ENCODE measurements around the gene ITCH. TPM values are rescaled to one million over a fixed set of nuclear protein-coding genes. Genes with fewer than 3 reads are reported as not detected.
A peak's percentile ranks its signal among the peaks of the same experiment; 100 is the strongest.

The ITCH gene
- total and polyA plus RNA-seq, 2 of the 8 experiments (the other 6 are each of a cell fraction or from before 2014, with no cell fraction given) = 3.9 to 45.2 TPM

- Histone ChIP-seq H3K4me3 (ENCODE audit: extremely low read depth in 1 of 4, insufficient read depth in 2 of 4, low read depth in 3 of 4, low read length in 4 of 4) (no peak overlapping the region), H4K20me1 (replicated peaks in 1 of 2; ENCODE audit: control insufficient read depth in 1 of 2, insufficient read depth in 2 of 2, low read length in 2 of 2) (no peaks in the 10 kb centered on the region), H3K79me2 (ENCODE audit: control insufficient read depth in 1 of 2, insufficient read depth in 2 of 2, low read length in 2 of 2) (no peaks in the 10 kb centered on the region), H4K91ac (replicated peaks; ENCODE audit: insufficient read length, low read length) (no peak overlapping the region), H3K18ac (ENCODE audit: extremely low read depth, low read length) (no peak overlapping the region), H3K23ac (ENCODE audit: insufficient read length) (no peak overlapping the region), H3K36me3 (ENCODE audit: control insufficient read depth in 2 of 4, insufficient read depth in 4 of 4, low read length in 3 of 4) (no peaks in the 10 kb centered on the region), H2BK20ac (ENCODE audit: low read length) (no peak overlapping the region), H2BK5ac (ENCODE audit: low read depth, low read length) (no peak overlapping the region), H3K4ac (replicated peaks; ENCODE audit: insufficient read length, low read depth, low read length) (no peak overlapping the region), H2AK5ac (ENCODE audit: low read depth, low read length) (no peak overlapping the region), H3K4me1 (replicated peaks in 1 of 4; ENCODE audit: control insufficient read depth in 3 of 4, insufficient read depth in 4 of 4, low read length in 3 of 4) (peaks cover 0 to 17% (median 2%) of the 10 kb centered on the region in 4 experiments; a peak in 5 of 7 replicates), H2BK120ac (replicated peaks; ENCODE audit: low read depth, low read length) (no peak overlapping the region), H3K4me2 (ENCODE audit: insufficient read depth in 1 of 2, low read depth in 2 of 2, low read length in 2 of 2) (no peak overlapping the region), H3K79me1 (ENCODE audit: low read depth, low read length) (no peaks in the 10 kb centered on the region), H2BK12ac (ENCODE audit: low read depth, low read length) (no peak overlapping the region), H4K5ac (ENCODE audit: insufficient read length, low read depth, low read length) (no peak overlapping the region), H3K27me3 (replicated peaks in 1 of 4; ENCODE audit: control insufficient read depth in 3 of 4, extremely low read depth in 1 of 4, insufficient read depth in 3 of 4, low read length in 3 of 4) (no peaks in the 10 kb centered on the region), H3K56ac (replicated peaks; ENCODE audit: insufficient read length, low read depth, low read length) (no peak overlapping the region), H3K23me2 (ENCODE audit: low read depth, low read length) (peaks cover 5% of the 10 kb centered on the region; the same call in 1 of the 2 replicates), H3K9ac (replicated peaks in 1 of 4; ENCODE audit: extremely low read depth in 1 of 4, low read depth in 3 of 4, low read length in 3 of 4) (no peak overlapping the region), H2BK15ac (ENCODE audit: low read length) (no peak overlapping the region), H3K9me3 (ENCODE audit: insufficient read depth in 2 of 2, low read depth in 1 of 2, low read length in 1 of 2) (no peaks in the 10 kb centered on the region), H3K14ac (ENCODE audit: insufficient read length) (no peak overlapping the region), H2AFZ (ENCODE audit: low read length) (no peak overlapping the region), H3K27ac (ENCODE audit: low read depth, low read length) (no peak overlapping the region), H4K8ac (ENCODE audit: extremely low read depth, insufficient read depth, low read length) (peak overlapping the region; percentile 86)
- no peak for FAIRE-seq
- no peak for DNase-seq (ENCODE audit: low read depth in 1 of 2, low spot score in 2 of 2)
- ChIA-PET CTCF (ENCODE audit: partially characterized antibody) (interaction anchor here (0.6 to 4.3 kb wide), 8 partner anchors 9 to 595 kb away, joined by 3 to 24 read pairs (median 4); no protein-coding TSS in a partner anchor), POLR2A (ENCODE audit: partially characterized antibody) (interaction anchor here (0.6 to 1.6 kb wide), 3 partner anchors 10 to 1539 kb away, joined by 3 to 5 read pairs (median 4); no protein-coding TSS in a partner anchor)
- 90% methylated on average over 22 of the region's 22 CpGs; no CpG with 5 or more reads in 1 of the 2 experiments for WGBS, 2 experiments (ENCODE audit: extremely low coverage in 1 of 2, insufficient coverage in 1 of 2, insufficient read length in 1 of 2, insufficient replicate concordance in 2 of 2, low coverage in 1 of 2, low lambda C conversion rate in 2 of 2, missing lambda C conversion rate in 1 of 2)
Observed at GRCh38 chr20:34547844-34548613, 185.0 kb downstream of the ITCH start.
